GM18511 (cell line): ENCODE data around the gene NLRP6.
"Not testable (repeated sequence)": the region's sequence is repeated elsewhere in the genome, so short reads cannot be mapped to it uniquely, and the experiment has no call there.

Experiments used
- ATAC-seq: cut with Tn5 transposase; IDR thresholded peaks from one replicate; pipeline ENCODE4 v1.9.1; 2021; ENCODE audit warnings: mild to moderate bottlenecking, moderate library complexity; ENCODE audit not compliant: unreplicated experiment

The NLRP6 gene

DNA sequence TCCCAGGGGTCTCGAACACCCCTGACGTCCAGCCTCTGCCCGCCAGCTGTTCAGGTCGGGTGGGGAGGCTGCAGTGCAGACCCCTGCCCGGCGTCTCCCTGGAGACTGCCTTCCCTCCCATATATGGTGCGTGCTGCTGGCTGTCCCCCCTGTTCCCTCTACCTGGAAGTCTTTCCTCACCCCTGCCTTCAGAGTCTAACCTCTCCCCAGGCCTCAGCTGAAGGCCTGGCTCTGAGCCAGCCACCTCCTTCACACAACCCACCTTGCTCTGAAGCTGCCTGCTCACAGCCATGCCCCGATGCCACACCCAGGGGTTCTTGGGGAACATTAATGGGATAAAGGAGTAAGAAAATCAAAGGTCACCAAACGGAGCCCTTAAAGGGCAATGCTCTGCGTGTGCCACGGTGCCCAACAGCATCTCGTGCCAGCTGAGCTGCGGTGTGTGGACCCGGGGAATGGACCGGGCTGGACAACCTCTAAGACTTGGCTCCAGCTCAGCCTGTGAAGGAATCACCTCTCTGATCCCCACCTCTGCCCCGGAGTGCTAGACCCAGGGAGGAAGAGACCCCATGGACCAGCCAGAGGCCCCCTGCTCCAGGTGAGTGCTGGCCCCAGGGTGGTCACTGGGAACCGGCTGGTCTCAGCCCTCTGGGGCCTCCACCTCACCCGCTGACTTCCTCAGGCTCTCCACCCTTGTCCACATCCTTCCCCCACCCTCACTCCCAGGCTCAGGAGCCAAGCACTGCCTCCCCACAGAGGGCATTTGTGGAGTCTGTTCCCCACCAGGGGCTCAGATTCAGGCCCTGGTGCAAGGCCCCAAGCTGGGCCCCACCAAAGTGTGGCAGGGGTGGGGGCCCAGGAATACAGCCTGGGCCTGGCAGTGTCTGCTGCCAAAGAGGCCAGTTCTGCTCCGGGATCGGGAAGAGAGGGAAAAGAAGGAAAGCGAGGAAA is at the start of gene NLRP6:
Gene NLRP6, plus strand, starts transcription at position 407 of the 951 bp plus-strand sequence. Its CDS starts 163 bp downstream, at position 570.
- ATAC-seq, result no peak

GRCh38 chr11:230431-230830 is 47.8 kb upstream of the NLRP6 start:
- ATAC-seq, result no peak

DNA sequence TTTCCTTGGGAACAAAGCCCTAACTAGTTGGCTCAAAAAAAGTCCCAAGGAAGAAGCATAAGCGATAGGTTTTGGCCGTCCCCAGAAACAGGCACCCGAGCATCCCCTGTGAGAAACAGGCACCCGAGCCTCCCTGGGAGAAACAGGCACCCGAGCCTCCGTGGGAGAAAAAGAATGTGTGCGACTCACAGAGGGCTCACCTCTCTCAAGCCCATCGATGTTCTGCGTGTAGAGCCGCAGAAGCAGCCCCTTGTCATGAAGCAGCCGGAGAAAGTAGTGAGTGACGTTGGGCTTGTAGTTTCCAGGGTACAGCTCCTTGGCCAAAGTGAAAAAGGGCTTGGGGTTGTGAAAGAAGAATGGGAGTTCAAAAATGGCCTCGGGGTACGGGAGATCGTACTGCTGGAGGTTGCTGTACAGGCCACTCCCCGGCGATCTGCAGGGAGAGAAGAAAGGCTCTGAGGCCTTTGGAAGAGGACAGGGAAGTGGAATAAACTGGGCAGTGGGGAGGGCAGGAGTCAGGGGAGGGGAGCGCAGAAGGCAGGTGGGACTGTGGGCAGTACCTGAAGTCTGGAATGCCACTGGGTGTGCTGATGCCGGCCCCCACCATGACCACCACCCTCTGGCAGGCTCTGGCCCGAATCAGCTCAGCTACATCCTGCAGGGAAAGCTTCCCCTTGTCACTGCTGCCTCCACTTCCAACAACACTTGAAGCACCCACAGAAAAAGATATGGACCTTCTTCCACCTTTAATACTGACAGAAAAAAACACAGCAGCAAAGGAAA is 45.2 kb upstream of the NLRP6 start:
- no peak for ATAC-seq

DNA sequence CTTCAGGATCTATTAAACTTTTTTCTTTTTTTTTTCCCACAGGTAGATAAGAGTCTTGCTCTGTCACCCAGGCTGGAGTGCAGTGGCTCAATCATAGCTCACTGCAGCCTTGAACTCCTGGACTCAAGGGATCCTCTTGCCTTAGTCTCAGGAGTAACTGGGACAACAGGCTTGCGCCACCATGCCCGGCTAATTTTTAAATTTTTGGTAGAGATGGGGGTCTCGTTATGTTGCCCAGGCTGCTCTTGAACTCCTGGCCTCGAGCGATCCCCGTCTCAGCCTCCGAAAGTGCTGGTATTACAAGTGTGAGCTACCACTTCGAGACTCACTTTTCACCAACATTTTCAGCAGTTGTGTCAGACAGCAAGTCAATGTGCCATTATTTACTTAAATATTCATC is 43.0 kb upstream of the NLRP6 start:
- no peak for ATAC-seq

GRCh38 chr11:235609-235996 is 42.6 kb upstream of the NLRP6 start:
- peak; percentile 32 for ATAC-seq

- ATAC-seq, result peak; percentile 88
Observed at GRCh38 chr11:235997-236773, 42.0 kb upstream of the NLRP6 start, which contains the start of gene SIRT3. Gene SIRT3 (minus strand): TSS chr11:236342. CDS start chr11:236328, 14 bp downstream.

- peak; percentile 86 for ATAC-seq
Observed at GRCh38 chr11:236774-237767, 41.1 kb upstream of the NLRP6 start, which contains the start of gene PSMD13. Gene PSMD13 (plus strand): TSS chr11:236976. CDS start chr11:237050, 74 bp downstream.

GRCh38 chr11:238346-238745 is 39.9 kb upstream of the NLRP6 start:
- ATAC-seq, result not testable (repeated sequence)

DNA sequence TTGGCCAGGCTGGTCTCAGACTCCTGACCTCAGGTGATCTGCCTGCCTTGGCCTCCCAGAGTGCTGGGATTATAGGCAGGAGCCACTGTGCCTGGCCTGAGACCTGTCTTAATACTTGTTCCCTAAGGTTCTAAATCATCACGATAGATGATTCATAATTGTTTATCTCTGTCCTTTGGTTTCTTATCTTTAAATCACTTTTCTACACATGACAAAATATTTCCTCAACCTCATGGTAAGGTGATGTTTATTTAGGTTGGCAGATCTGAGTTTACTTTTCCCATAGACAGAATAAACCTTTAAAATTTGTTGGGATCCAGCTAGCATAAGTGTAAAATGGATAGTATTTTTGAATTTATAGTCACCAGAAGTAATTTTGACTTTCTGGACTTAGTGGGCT is 37.9 kb upstream of the NLRP6 start:
- no peak for ATAC-seq

- no peak for ATAC-seq
Observed at GRCh38 chr11:241634-242033, 36.6 kb upstream of the NLRP6 start.

- no peak for ATAC-seq
Observed at GRCh38 chr11:244376-244775, 33.8 kb upstream of the NLRP6 start.

DNA sequence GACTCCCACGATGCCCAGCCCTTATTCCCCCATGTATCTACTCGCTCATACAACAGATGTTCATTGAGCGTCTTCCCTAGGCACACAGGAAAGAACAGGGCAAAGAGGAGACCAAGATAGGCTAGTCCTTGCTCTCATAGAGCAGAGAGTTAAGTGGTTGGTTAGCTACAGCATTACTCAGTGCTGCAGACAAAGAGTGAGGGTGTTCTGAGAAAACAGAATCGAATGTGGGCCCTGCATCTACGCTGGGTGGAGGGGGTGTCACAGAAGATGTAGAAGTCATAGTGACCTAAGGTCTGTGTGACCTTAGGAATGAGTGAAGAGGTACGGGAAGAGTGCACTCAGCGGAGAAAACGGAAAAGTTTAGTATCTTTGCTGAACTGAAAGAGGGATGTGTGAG is 29.1 kb upstream of the NLRP6 start:
- ATAC-seq, result no peak

GRCh38 chr11:250274-250673 is 27.9 kb upstream of the NLRP6 start:
- ATAC-seq, result no peak

DNA sequence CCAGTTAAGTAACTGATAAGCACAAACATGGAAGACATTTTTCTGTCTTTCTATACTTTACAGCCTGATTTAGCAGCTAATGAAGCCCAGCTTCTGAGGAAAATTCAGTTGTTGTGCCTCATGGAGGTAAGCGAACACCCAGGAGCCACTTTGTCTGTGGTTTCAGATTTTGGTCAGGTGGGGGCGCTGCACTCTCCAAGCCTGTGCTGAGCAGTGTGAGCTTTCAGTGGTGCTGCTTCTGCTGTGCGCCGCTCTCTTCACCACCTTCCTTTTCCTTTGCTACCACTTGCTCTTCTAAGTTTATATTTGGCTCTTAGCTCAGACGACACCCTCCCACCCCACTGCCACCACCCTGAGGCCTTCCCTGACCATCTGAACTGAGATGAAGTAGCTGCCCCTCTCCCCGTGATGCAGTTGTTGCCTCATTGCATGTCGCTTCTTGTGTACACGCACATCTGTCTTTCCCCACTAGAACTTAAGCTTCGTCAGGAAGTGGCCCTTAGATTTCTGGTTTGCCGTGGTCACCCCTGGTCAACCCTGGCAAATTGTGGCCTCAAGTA is 27.4 kb upstream of the NLRP6 start:
- ATAC-seq, result no peak

GRCh38 chr11:251550-251949 is 26.7 kb upstream of the NLRP6 start:
- ATAC-seq, result no peak

DNA sequence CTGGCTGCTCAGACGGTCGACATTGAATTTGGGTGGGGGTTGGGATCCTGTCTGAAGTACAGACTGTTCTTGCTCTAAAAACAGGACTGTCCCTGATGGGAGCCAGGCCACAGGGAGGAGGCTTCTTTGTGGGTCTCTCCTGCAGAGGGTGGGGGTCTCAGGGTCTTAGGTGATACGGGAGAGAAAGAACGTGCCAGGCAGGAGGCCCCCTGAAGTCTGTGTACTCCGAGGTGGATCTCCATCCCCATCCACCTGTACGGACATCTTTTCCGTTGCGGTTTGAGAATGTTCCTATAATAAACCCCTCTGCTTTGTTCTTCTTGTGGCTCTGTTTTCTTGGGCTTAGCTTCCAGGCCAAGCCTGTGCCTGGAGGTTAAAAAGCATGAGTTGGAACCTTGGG is 25.5 kb upstream of the NLRP6 start:
- ATAC-seq, result no peak

DNA sequence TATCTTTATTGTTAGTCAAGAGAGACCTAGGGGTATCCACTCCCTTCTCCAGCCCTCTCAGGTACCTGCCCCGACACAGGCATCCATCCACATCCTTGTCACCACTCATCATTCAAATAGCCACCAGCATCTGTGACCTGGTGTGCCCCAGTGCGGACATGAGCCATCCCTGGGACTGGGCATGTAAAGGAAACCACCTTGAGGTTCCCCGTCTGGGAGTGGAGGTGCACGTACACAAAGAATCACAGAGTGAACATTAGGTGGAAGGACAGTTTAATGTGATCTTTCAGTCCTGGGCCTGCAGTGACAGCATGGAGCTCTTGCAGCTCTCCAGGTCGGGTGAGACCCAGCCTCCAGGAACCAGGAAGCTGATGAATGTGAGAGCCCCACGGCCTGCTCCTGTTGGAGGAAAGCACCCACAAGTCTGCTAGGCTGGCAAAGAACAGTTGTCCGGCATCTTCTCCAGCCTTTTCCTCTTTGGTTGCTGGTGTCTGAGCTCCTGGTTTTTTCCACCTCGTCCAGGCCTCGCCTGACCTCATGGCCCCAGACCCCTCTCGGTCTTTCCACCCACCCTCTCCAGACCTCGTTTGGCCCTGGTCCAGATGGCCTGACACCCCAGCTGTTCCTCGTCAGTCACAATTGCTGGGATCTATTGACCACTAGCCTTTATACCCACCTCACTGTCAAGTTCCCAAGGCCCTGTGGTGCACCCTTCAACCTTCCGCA is 24.9 kb upstream of the NLRP6 start:
- no peak for ATAC-seq

- ATAC-seq, result no peak
Observed at GRCh38 chr11:253886-254270, 24.3 kb upstream of the NLRP6 start.

- no peak for ATAC-seq
Observed at GRCh38 chr11:255176-255575, 23.0 kb upstream of the NLRP6 start.
